ENCODE data around the gene INPP4B. TPM values are rescaled to one million over a fixed set of nuclear protein-coding genes. Genes with fewer than 3 reads are reported as not detected.
A peak's percentile ranks its signal among the peaks of the same experiment; 100 is the strongest.

Gene INPP4B
- total RNA-seq, 1 experiment from 2014 or later, result 14.3 TPM

DNA sequence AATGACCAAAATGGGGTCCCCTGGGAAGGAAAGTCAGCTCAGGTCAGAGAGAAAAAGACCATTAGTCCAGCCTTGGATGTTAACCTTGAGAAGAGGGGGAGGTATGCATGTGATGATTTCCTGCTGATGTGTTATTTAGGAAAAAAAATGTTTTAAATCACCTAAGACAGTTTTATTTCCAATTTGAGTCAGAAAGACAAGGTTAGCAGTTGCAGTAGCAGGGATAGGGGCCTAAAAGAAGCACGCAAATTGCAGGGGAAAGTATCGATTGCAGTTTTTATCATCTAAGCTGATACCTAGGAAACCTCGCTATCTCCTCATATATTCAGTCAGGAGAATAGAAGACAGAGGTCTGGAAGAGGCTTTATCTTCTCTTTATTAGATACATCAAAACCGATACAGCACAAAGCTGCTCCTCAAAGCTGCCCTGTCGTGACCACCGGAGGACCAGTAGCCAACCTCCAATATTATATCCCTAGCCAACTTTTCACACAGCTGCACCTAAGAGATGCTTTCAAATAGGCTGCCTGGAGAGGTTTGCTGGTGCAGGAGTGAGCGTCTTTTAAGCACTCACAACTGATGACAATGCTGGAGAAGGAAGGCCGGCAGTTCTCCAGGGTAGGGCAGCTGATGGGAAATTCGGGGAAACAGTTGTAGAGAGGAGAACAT lies 289.4 kb downstream of the INPP4B start:
- Histone ChIP-seq H3K4me3 (replicated peaks in 1 of 2; ENCODE audit: low read depth in 1 of 2, low read length in 2 of 2) (no peak overlapping the region), H3K9me3 (ENCODE audit: control insufficient read depth in 1 of 2, insufficient read depth in 1 of 2, low read depth in 1 of 2, low read length in 2 of 2) (no peaks in the 10 kb centered on the region), H3K27me3 (ENCODE audit: insufficient read depth, low read length) (no peaks in the 10 kb centered on the region), H3K27ac (ENCODE audit: low read depth, low read length) (no peak overlapping the region), H4K20me1 (ENCODE audit: insufficient read depth) (no peaks in the 10 kb centered on the region), H3K4me1 (ENCODE audit: control insufficient read depth in 1 of 2, insufficient read depth in 2 of 2, low read length in 2 of 2) (peaks cover 12 to 17% of the 10 kb centered on the region in 2 experiments), H2AFZ (ENCODE audit: low read depth, low read length, poor library complexity, severe bottlenecking) (no peak overlapping the region), H3K9me2 (ENCODE audit: insufficient read depth) (no peaks in the 10 kb centered on the region), H3K79me2 (ENCODE audit: insufficient read depth, low read length) (no peaks in the 10 kb centered on the region), H3K4me2 (ENCODE audit: low read length) (no peak overlapping the region), H3K36me3 (ENCODE audit: control insufficient read depth in 1 of 2, insufficient read depth in 2 of 2, low read length in 2 of 2) (no peaks in the 10 kb centered on the region), H3K9ac (ENCODE audit: low read length) (no peak overlapping the region)
- intact Hi-C loops (cut with micrococcal nuclease), result no loop called here
- BruUV-seq (replicated peaks), result no TSS peak
- TF ChIP-seq CEBPB (IDR thresholded peaks at IDR 0.05; ENCODE audit: low read depth), result no peak
- no peak for DNase-seq (ENCODE audit: low read depth, low spot score)
- ChIA-PET RAD21 (ENCODE audit: low non-redundant PET in 1 of 2, low total read pairs in 2 of 2, uncharacterized antibody in 2 of 2, unreplicated experiment in 2 of 2) (no interaction called here), CTCF (no interaction called here), POLR2A (no interaction called here)
- ATAC-seq, result no peak

- Histone ChIP-seq H2AFZ (ENCODE audit: low read depth, low read length, poor library complexity, severe bottlenecking) (peak overlapping the region; percentile 56), H3K4me1 (ENCODE audit: control insufficient read depth in 1 of 2, insufficient read depth in 2 of 2, low read length in 2 of 2) (peaks cover 18 to 23% of the 10 kb centered on the region in 2 experiments), H3K4me3 (replicated peaks in 1 of 2; ENCODE audit: low read depth in 1 of 2, low read length in 2 of 2) (no peak overlapping the region), H3K27ac (ENCODE audit: low read depth, low read length) (no peak overlapping the region), H3K9me2 (ENCODE audit: insufficient read depth) (no peaks in the 10 kb centered on the region), H4K20me1 (ENCODE audit: insufficient read depth) (no peaks in the 10 kb centered on the region), H3K4me2 (ENCODE audit: low read length) (no peak overlapping the region), H3K9ac (ENCODE audit: low read length) (no peak overlapping the region), H3K9me3 (ENCODE audit: control insufficient read depth in 1 of 2, insufficient read depth in 1 of 2, low read depth in 1 of 2, low read length in 2 of 2) (no peaks in the 10 kb centered on the region), H3K36me3 (ENCODE audit: control insufficient read depth in 1 of 2, insufficient read depth in 2 of 2, low read length in 2 of 2) (no peaks in the 10 kb centered on the region), H3K27me3 (ENCODE audit: insufficient read depth, low read length) (no peaks in the 10 kb centered on the region), H3K79me2 (ENCODE audit: insufficient read depth, low read length) (no peaks in the 10 kb centered on the region)
- intact Hi-C loops (cut with micrococcal nuclease), result no loop called here
- ChIA-PET RAD21 (ENCODE audit: low non-redundant PET in 1 of 2, low total read pairs in 2 of 2, uncharacterized antibody in 2 of 2, unreplicated experiment in 2 of 2) (no interaction called here), POLR2A (no interaction called here), CTCF (no interaction called here)
- no TSS peak for BruUV-seq (replicated peaks)
- ATAC-seq (no peak), DNase-seq (ENCODE audit: low read depth, low spot score) (no peak)
- TF ChIP-seq ZFX (IDR thresholded peaks at IDR 0.05) (no peak), CEBPB (IDR thresholded peaks at IDR 0.05; ENCODE audit: low read depth) (no peak)
Measured at GRCh38 chr4:142556048-142556447, 290.1 kb downstream of the INPP4B start.

DNA sequence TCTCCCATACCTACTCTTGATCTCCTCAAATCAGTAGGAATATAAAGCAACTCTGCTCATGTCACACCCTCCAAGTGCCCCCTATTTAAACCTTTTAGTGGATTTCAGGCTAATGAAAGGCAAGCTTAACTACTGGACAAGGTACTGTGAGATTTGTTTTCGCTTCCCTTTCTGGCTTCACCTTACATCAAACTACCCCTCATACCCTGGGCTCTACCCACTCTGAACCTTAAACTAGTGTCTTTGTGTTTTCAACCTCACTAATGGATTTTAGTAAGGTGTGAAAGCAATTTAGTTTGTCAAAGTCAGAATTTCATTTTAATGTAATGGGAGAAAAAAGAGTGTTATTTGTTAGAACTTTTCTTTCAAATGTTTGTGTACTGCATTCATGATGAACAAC lies 291.7 kb downstream of the INPP4B start:
- no peaks in the 10 kb centered on the region for H3K9me2 ChIP-seq (ENCODE audit: insufficient read depth)

More for the DNA sequence above, 291.7 kb downstream of the INPP4B start:
- ATAC-seq (no peak), DNase-seq (ENCODE audit: low read depth, low spot score) (no peak)
- Histone ChIP-seq H3K79me2 (ENCODE audit: insufficient read depth, low read length) (no peaks in the 10 kb centered on the region), H3K27me3 (ENCODE audit: insufficient read depth, low read length) (no peaks in the 10 kb centered on the region), H3K4me2 (ENCODE audit: low read length) (no peak overlapping the region), H3K4me1 (ENCODE audit: control insufficient read depth in 1 of 2, insufficient read depth in 2 of 2, low read length in 2 of 2) (peaks cover 33 to 35% of the 10 kb centered on the region in 2 experiments), H3K9ac (ENCODE audit: low read length) (no peak overlapping the region), H2AFZ (ENCODE audit: low read depth, low read length, poor library complexity, severe bottlenecking) (no peak overlapping the region), H4K20me1 (ENCODE audit: insufficient read depth) (no peaks in the 10 kb centered on the region), H3K4me3 (replicated peaks in 1 of 2; ENCODE audit: low read depth in 1 of 2, low read length in 2 of 2) (no peak overlapping the region), H3K9me3 (ENCODE audit: control insufficient read depth in 1 of 2, insufficient read depth in 1 of 2, low read depth in 1 of 2, low read length in 2 of 2) (no peaks in the 10 kb centered on the region), H3K27ac (ENCODE audit: low read depth, low read length) (no peak overlapping the region), H3K36me3 (ENCODE audit: control insufficient read depth in 1 of 2, insufficient read depth in 2 of 2, low read length in 2 of 2) (no peaks in the 10 kb centered on the region)
- ChIA-PET CTCF (no interaction called here), RAD21 (ENCODE audit: low non-redundant PET in 1 of 2, low total read pairs in 2 of 2, uncharacterized antibody in 2 of 2, unreplicated experiment in 2 of 2) (no interaction called here), POLR2A (no interaction called here)
- no TSS peak for BruUV-seq (replicated peaks)
- intact Hi-C loops (cut with micrococcal nuclease), result loop anchor here (5.0 kb wide), 1 partner anchor 202 kb away; no protein-coding TSS in a partner anchor
- no peak for TF ChIP-seq MAX (IDR thresholded peaks at IDR 0.05)
- no peak for TF ChIP-seq ZFX (IDR thresholded peaks at IDR 0.05)
- no peak for TF ChIP-seq POLR2A (IDR thresholded peaks at IDR 0.05; ENCODE audit: borderline replicate concordance, extremely low read depth, insufficient read depth, insufficient read length)
